Loucy (cell line): ENCODE results near the gene PARM1.

ENCODE experiments used
- H2AFZ ChIP-seq: fragments of 200-600 bp; sonication (generic); 2 replicates; pipeline ENCODE4 v1.6.0; 2016; ENCODE audit warnings: antibody characterized with exemption, mild to moderate bottlenecking, low read length, moderate library complexity
- H3F3A ChIP-seq: fragments of 200-600 bp; 2 replicates; pipeline ENCODE4 v1.6.0; 2016; ENCODE audit warnings: antibody characterized with exemption, low read depth, mild to moderate bottlenecking
- H3K27me3 ChIP-seq: fragments of 200-600 bp; sonication (generic); 2 replicates; pipeline ENCODE4 v1.6.1; 2014; ENCODE audit warnings: low read length, mild to moderate bottlenecking; ENCODE audit not compliant: insufficient read depth, poor library complexity, severe bottlenecking
- H3K36me3 ChIP-seq: fragments of 200-600 bp; sonication (generic); 2 replicates; pipeline ENCODE4 v1.6.1; 2016; ENCODE audit warnings: low read length; ENCODE audit not compliant: insufficient read depth
- H3K4me1 ChIP-seq: fragments of 200-600 bp; sonication (generic); 2 replicates; pipeline ENCODE4 v1.5.1; 2014; ENCODE audit warnings: low read length, mild to moderate bottlenecking; ENCODE audit not compliant: insufficient read depth, poor library complexity, severe bottlenecking
- H3K4me2 ChIP-seq: fragments of 200-600 bp; sonication (generic); 2 replicates; pipeline ENCODE4 v1.6.0; 2014; ENCODE audit warnings: antibody characterized with exemption, low read length, low read depth, mild to moderate bottlenecking; ENCODE audit not compliant: poor library complexity, severe bottlenecking
- H3K4me3 ChIP-seq: fragments of 200-600 bp; sonication (generic); 2 replicates; pipeline ENCODE4 v1.5.1; 2014; ENCODE audit warnings: low read length, mild to moderate bottlenecking, mixed read lengths; ENCODE audit not compliant: poor library complexity, severe bottlenecking
- H3K79me2 ChIP-seq: fragments of 200-600 bp; sonication (generic); 2 replicates; pipeline ENCODE4 v1.6.1; 2014; ENCODE audit warnings: low read length; ENCODE audit not compliant: insufficient read depth
- H3K9ac ChIP-seq: fragments of 200-600 bp; sonication (generic); 2 replicates; pipeline ENCODE4 v1.6.0; 2014; ENCODE audit warnings: mild to moderate bottlenecking, low read depth, low read length, moderate library complexity; ENCODE audit not compliant: poor library complexity, severe bottlenecking
- H3K9me2 ChIP-seq: fragments of 200-600 bp; sonication (generic); replicated peaks from 2 replicates; pipeline ENCODE4 v1.6.1; 2016; ENCODE audit warnings: low read depth, low read length, mixed read lengths
- H3K9me3 ChIP-seq: fragments of 200-600 bp; sonication (generic); 2 replicates; pipeline ENCODE4 v1.6.1; 2014; ENCODE audit warnings: mild to moderate bottlenecking, antibody characterized with exemption, low read length, low read depth; ENCODE audit not compliant: insufficient read depth
- H4K20me1 ChIP-seq: fragments of 200-600 bp; sonication (generic); 2 replicates; pipeline ENCODE4 v1.6.0; 2014; ENCODE audit warnings: antibody characterized with exemption, low read length, mild to moderate bottlenecking; ENCODE audit not compliant: insufficient read depth, poor library complexity, severe bottlenecking
- EZH2phosphoT487 ChIP-seq: fragments of 200-600 bp; IDR thresholded peaks from 2 replicates; pipeline ENCODE4 v1.6.1; 2018; ENCODE audit warnings: antibody characterized with exemption, mild to moderate bottlenecking, moderate library complexity, borderline replicate concordance
- TF ChIP-seq, protein P1 (sequence below): fragments of 200-600 bp; sonication (generic); conservative IDR thresholded peaks from 2 replicates; pipeline ENCODE4 v1.5.1; 2014; ENCODE audit warnings: mild to moderate bottlenecking, antibody characterized with exemption, low read length

The PARM1 gene

DNA sequence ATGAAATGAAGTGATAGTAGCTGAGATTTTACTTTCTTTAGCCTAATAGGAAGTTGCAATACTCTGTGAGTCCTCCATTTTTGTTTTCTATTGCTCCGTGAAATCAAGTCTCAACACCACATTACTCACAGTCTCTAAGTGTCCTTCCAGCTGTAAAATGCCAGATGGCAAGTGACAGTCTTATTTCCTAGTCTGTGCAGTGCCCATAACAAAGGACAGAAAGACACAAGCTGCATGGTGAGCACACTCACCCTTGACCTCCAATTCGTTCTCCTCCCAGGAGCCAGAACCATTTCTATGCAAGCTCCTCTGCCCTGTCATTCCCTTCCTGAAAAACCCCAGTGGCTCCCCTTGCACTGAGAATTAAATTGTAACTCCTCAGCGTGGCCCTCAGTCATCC, 101.6 kb downstream of the PARM1 start:
- Histone ChIP-seq H4K20me1 (no peaks in the 10 kb centered on the region), H3K4me2 (no peak overlapping the region), H3K4me3 (no peak overlapping the region), H3K9me3 (no peaks in the 10 kb centered on the region), H3K27me3 (no peaks in the 10 kb centered on the region), H3K4me1 (no peaks in the 10 kb centered on the region), H2AFZ (no peak overlapping the region), H3F3A (no peaks in the 10 kb centered on the region), H3K79me2 (no peaks in the 10 kb centered on the region), H3K9me2 (no peaks in the 10 kb centered on the region), H3K9ac (no peak overlapping the region), H3K36me3 (no peaks in the 10 kb centered on the region)
- TF ChIP-seq EZH2phosphoT487, result no peak
- TF ChIP-seq, protein P1, sequence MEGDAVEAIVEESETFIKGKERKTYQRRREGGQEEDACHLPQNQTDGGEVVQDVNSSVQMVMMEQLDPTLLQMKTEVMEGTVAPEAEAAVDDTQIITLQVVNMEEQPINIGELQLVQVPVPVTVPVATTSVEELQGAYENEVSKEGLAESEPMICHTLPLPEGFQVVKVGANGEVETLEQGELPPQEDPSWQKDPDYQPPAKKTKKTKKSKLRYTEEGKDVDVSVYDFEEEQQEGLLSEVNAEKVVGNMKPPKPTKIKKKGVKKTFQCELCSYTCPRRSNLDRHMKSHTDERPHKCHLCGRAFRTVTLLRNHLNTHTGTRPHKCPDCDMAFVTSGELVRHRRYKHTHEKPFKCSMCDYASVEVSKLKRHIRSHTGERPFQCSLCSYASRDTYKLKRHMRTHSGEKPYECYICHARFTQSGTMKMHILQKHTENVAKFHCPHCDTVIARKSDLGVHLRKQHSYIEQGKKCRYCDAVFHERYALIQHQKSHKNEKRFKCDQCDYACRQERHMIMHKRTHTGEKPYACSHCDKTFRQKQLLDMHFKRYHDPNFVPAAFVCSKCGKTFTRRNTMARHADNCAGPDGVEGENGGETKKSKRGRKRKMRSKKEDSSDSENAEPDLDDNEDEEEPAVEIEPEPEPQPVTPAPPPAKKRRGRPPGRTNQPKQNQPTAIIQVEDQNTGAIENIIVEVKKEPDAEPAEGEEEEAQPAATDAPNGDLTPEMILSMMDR, result no peak

GRCh38 chr4:75035321-75035720, 102.4 kb downstream of the PARM1 start:
- TF ChIP-seq, protein P1, result no peak
- no peak for TF ChIP-seq EZH2phosphoT487
- H3K36me3 ChIP-seq, result no peaks in the 10 kb centered on the region
- H4K20me1 ChIP-seq, result no peaks in the 10 kb centered on the region
- no peaks in the 10 kb centered on the region for H3K27me3 ChIP-seq
- no peaks in the 10 kb centered on the region for H3K79me2 ChIP-seq
- no peaks in the 10 kb centered on the region for H3K4me1 ChIP-seq
- H3K9me3 ChIP-seq, result no peaks in the 10 kb centered on the region
- no peak overlapping the region for H3K9ac ChIP-seq
- H2AFZ ChIP-seq, result no peak overlapping the region
- no peak overlapping the region for H3K4me3 ChIP-seq
- H3K4me2 ChIP-seq, result no peak overlapping the region
- no peaks in the 10 kb centered on the region for H3F3A ChIP-seq
- H3K9me2 ChIP-seq, result no peaks in the 10 kb centered on the region

DNA sequence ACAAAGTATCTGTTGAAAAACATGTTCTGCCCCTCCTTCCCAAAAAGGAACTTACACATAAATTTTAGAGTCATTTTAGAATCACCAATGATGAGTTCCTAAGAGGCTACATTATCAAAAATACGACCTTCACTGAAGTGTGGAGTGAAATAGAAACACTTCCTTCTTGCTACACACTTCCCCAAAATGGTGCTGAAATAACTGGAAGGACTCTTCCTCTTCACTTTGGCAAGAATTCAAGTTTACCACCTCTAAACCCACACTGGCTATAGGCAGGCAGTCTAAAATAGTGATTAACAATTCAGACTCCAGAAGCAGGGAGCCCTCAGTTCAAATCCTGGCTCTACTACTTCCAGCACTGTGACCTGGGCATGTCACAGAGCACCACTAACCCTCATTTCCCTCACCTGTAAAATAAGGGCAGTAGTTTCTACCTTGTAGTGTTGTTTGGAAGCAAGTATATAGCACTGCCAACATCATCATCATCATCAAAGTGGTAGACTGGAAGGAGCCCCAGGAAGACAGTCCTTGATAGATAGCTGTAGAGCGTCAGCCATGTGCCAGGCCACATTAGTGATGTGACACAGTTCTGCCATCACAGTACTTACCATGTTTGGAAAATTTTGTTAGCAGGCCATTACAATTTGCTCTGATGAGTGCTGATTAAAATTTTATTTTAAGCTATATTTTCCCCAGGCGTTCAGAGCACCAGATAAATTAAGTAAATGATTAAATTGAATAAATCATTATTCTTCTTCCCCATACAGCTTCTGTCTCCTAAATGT, 103.3 kb downstream of the PARM1 start:
- Histone ChIP-seq H3K4me2 (no peak overlapping the region), H4K20me1 (no peaks in the 10 kb centered on the region), H3K36me3 (no peaks in the 10 kb centered on the region), H3K27me3 (no peaks in the 10 kb centered on the region), H3K9ac (no peak overlapping the region), H3K79me2 (no peaks in the 10 kb centered on the region), H3F3A (no peaks in the 10 kb centered on the region), H3K9me2 (no peaks in the 10 kb centered on the region), H3K9me3 (no peaks in the 10 kb centered on the region), H3K4me1 (no peaks in the 10 kb centered on the region), H3K4me3 (no peak overlapping the region), H2AFZ (no peak overlapping the region)
- TF ChIP-seq, protein P1, result no peak
- no peak for TF ChIP-seq EZH2phosphoT487
